ENCODE data around the gene NRSN2.

DNA sequence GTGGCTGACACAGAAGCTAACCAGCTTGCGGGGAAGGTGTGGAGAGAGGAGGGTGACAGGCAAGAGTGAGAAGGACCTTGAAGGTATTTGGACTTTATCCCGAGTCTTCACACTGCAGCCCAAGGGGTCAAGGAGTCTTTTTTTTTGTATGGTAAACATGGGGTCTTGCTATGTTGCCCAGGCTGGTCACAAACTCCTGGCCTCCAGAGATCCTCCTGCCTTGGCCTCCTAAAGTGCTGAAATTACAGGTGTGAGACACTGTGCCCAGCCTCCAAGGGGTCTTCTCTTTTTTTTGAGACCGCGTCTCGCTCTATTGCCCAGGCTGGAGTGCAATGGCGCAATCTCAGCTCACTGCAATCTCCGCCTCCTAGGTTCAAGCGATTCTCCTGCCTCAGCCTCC is 12.3 kb upstream of the NRSN2 start:
- TF ChIP-seq, protein P1, sequence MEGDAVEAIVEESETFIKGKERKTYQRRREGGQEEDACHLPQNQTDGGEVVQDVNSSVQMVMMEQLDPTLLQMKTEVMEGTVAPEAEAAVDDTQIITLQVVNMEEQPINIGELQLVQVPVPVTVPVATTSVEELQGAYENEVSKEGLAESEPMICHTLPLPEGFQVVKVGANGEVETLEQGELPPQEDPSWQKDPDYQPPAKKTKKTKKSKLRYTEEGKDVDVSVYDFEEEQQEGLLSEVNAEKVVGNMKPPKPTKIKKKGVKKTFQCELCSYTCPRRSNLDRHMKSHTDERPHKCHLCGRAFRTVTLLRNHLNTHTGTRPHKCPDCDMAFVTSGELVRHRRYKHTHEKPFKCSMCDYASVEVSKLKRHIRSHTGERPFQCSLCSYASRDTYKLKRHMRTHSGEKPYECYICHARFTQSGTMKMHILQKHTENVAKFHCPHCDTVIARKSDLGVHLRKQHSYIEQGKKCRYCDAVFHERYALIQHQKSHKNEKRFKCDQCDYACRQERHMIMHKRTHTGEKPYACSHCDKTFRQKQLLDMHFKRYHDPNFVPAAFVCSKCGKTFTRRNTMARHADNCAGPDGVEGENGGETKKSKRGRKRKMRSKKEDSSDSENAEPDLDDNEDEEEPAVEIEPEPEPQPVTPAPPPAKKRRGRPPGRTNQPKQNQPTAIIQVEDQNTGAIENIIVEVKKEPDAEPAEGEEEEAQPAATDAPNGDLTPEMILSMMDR (conservative IDR thresholded peaks at IDR 0.05; ENCODE audit: low read depth, low read length): no peak
- TF ChIP-seq FOS (IDR thresholded peaks at IDR 0.05; ENCODE audit: low read depth, low read length) (no peak), RFX5 (IDR thresholded peaks at IDR 0.05; ENCODE audit: low read depth, low read length) (no peak), BHLHE40 (IDR thresholded peaks at IDR 0.05; ENCODE audit: low read depth, low read length) (no peak), MAFK (IDR thresholded peaks at IDR 0.05; ENCODE audit: low read depth, low read length) (no peak), CEBPB (IDR thresholded peaks at IDR 0.05; ENCODE audit: low read depth, low read length) (no peak), CHD1 (IDR thresholded peaks at IDR 0.05; ENCODE audit: low read depth, low read length) (no peak), RCOR1 (IDR thresholded peaks at IDR 0.05; ENCODE audit: insufficient replicate concordance, low read length) (no peak), POLR2A (IDR thresholded peaks at IDR 0.05; ENCODE audit: low read depth, low read length) (no peak), RAD21 (IDR thresholded peaks at IDR 0.05; ENCODE audit: low read length) (no peak), MXI1 (IDR thresholded peaks at IDR 0.05; ENCODE audit: borderline replicate concordance, low read depth, low read length) (no peak)
- TF ChIP-seq, protein P2, sequence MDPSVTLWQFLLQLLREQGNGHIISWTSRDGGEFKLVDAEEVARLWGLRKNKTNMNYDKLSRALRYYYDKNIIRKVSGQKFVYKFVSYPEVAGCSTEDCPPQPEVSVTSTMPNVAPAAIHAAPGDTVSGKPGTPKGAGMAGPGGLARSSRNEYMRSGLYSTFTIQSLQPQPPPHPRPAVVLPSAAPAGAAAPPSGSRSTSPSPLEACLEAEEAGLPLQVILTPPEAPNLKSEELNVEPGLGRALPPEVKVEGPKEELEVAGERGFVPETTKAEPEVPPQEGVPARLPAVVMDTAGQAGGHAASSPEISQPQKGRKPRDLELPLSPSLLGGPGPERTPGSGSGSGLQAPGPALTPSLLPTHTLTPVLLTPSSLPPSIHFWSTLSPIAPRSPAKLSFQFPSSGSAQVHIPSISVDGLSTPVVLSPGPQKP (IDR thresholded peaks at IDR 0.05; ENCODE audit: borderline replicate concordance, low read depth, low read length): no peak

All from IMR-90 (cell line).